Keratinocyte (primary cell): ENCODE results near the gene TCERG1. TPM values are rescaled to one million over a fixed set of nuclear protein-coding genes. Genes with fewer than 3 reads are reported as not detected.

ENCODE experiments used
- DNase-seq: peaks from one replicate; pipeline ENCODE4 v3.0.0-alpha.2; 2011; ENCODE audit warnings: low read depth, missing footprints, low spot score
- FAIRE-seq: peaks from 2 replicates; lab custom pipeline; 2011; peaks lifted over from hg19 to GRCh38; lab: Jason Lieb, UNC
- H2AFZ ChIP-seq: 2 replicates; pipeline ENCODE4 v1.6.0; 2012; ENCODE audit warnings: low read length, control low read depth, inconsistent platforms; ENCODE audit not compliant: control insufficient read depth
- H3K27ac ChIP-seq: 2 replicates; pipeline ENCODE4 v1.5.1; 2011; ENCODE audit warnings: low read length; ENCODE audit not compliant: control insufficient read depth, insufficient read depth
- H3K27me3 ChIP-seq: 3 replicates; pipeline ENCODE4 v1.6.0; 2011; ENCODE audit warnings: low read length; ENCODE audit not compliant: control insufficient read depth, insufficient read depth; ENCODE audit errors: extremely low read depth
- H3K36me3 ChIP-seq, 2 experiments: 2 replicates in 1 of 2; 3 replicates in 1 of 2; pipeline ENCODE4 v1.5.1; 2011; ENCODE audit warnings: low read length in 2 of 2, mild to moderate bottlenecking in 1 of 2; ENCODE audit not compliant: control insufficient read depth in 2 of 2, insufficient read depth in 2 of 2; ENCODE audit errors: extremely low read depth in 1 of 2
- H3K4me1 ChIP-seq: 3 replicates; pipeline ENCODE4 v1.5.1; 2011; ENCODE audit warnings: low read length; ENCODE audit not compliant: control insufficient read depth, insufficient read depth; ENCODE audit errors: extremely low read depth
- H3K4me2 ChIP-seq: 3 replicates; pipeline ENCODE4 v1.6.0; 2011; ENCODE audit warnings: low read depth, low read length; ENCODE audit not compliant: control insufficient read depth, insufficient read depth; ENCODE audit errors: extremely low read depth
- H3K4me3 ChIP-seq, 3 experiments: fragments of 200-600 bp in 1 of 3; sonication (generic) in 1 of 3; 2 replicates in 2 of 3; 3 replicates in 1 of 3; pipeline ENCODE4 v1.5.1; 2011 to 2016; ENCODE audit warnings: low read length in 3 of 3, mild to moderate bottlenecking in 3 of 3, control low read depth in 2 of 3, inconsistent platforms in 1 of 3, low read depth in 1 of 3, mixed read lengths in 1 of 3, mixed run types in 1 of 3, moderate library complexity in 1 of 3; ENCODE audit not compliant: control insufficient read depth in 2 of 3, insufficient read depth in 2 of 3; ENCODE audit errors: extremely low read depth in 1 of 3
- H3K79me2 ChIP-seq: 2 replicates; pipeline ENCODE4 v1.6.0; 2012; ENCODE audit warnings: low read length; ENCODE audit not compliant: control insufficient read depth, insufficient read depth
- H3K9ac ChIP-seq: 3 replicates; pipeline ENCODE4 v1.6.0; 2011; ENCODE audit warnings: low read length; ENCODE audit not compliant: control insufficient read depth, insufficient read depth; ENCODE audit errors: extremely low read depth
- H3K9me1 ChIP-seq: 3 replicates; pipeline ENCODE4 v1.6.0; 2011; ENCODE audit warnings: low read length; ENCODE audit not compliant: control insufficient read depth, insufficient read depth; ENCODE audit errors: extremely low read depth
- H3K9me3 ChIP-seq: 2 replicates; pipeline ENCODE4 v1.5.1; 2012; ENCODE audit warnings: low read depth, low read length; ENCODE audit not compliant: control insufficient read depth
- H4K20me1 ChIP-seq: 3 replicates; pipeline ENCODE4 v1.6.0; 2011; ENCODE audit warnings: low read length; ENCODE audit not compliant: control insufficient read depth, insufficient read depth; ENCODE audit errors: extremely low read depth
- CTCF ChIP-seq, 3 experiments: IDR thresholded peaks in 1 of 3; conservative IDR thresholded peaks in 1 of 3; optimal IDR thresholded peaks in 1 of 3; 2 replicates in 2 of 3; 3 replicates in 1 of 3; pipeline versions ENCODE3 to v1.5.1; 2011; ENCODE audit warnings: low read length in 3 of 3, mild to moderate bottlenecking in 3 of 3, moderate library complexity in 2 of 3, control low read depth in 1 of 3, inconsistent platforms in 1 of 3; ENCODE audit not compliant: insufficient read depth in 2 of 3; ENCODE audit errors: extremely low read depth in 1 of 3
- EZH2 ChIP-seq: IDR thresholded peaks from one replicate; pipeline ENCODE4 v1.6.1; 2012; ENCODE audit warnings: inconsistent platforms, mild to moderate bottlenecking, low read length, moderate library complexity
- dilution Hi-C: fragments of 300-500 bp; cut with MboI; formaldehyde crosslinking; loops from one replicate; pipeline ENCODE4 v1.7.0; 2020; ENCODE audit warnings: low sequenced_read_pairs; ENCODE audit not compliant: extremely low pct_ligation_motif_present
- polyA plus RNA-seq, 5 experiments: library from polyadenylated mRNA; depleted of rRNA in 3 of 5; stranded (reverse) in 3 of 5; stranded (forward) in 1 of 5; unstranded in 1 of 5; fragments of >200 nt; gene quantifications; 1 replicate in 1 of 5; 2 replicates in 3 of 5; 3 replicates in 1 of 5; pipeline versions ENCODE4 v1.2.1 to v1.2.3, GENCODE V29; 2011 to 2012; ENCODE audit warnings: missing spikeins in 2 of 5, low read depth in 1 of 5, low replicate concordance in 1 of 5

Gene TCERG1
- polyA plus RNA-seq, 1 donor (not counting 4 experiments of a cell fraction or from before 2014, with no cell fraction given), result 71.6 TPM

GRCh38 chr5:146520731-146521130, 73.6 kb downstream of the TCERG1 start:
- Histone ChIP-seq H3K79me2 (no peaks in the 10 kb centered on the region), H3K27ac (no peak overlapping the region), H2AFZ (no peak overlapping the region), H3K27me3 (no peaks in the 10 kb centered on the region), H3K4me2 (no peak overlapping the region), H3K9ac (no peak overlapping the region), H3K4me3 (no peak overlapping the region), H3K36me3 (no peaks in the 10 kb centered on the region), H3K4me1 (no peaks in the 10 kb centered on the region), H3K9me3 (no peaks in the 10 kb centered on the region), H3K9me1 (no peaks in the 10 kb centered on the region), H4K20me1 (no peaks in the 10 kb centered on the region)
- FAIRE-seq (no peak), DNase-seq (no peak)
- TF ChIP-seq CTCF (optimal IDR thresholded peaks at IDR 0.05 in 1 of 3, IDR thresholded peaks at IDR 0.05 in 1 of 3, conservative IDR thresholded peaks at IDR 0.05 in 1 of 3; ENCODE audit: extremely low read depth in 1 of 3, insufficient read depth in 2 of 3, low read length in 3 of 3) (no peak), EZH2 (no peak)
- dilution Hi-C loops, result no loop called here

GRCh38 chr5:146521403-146522106, 74.4 kb downstream of the TCERG1 start:
- H3K9me1 ChIP-seq, result no peaks in the 10 kb centered on the region
- H3K9me3 ChIP-seq, result no peaks in the 10 kb centered on the region
- TF ChIP-seq EZH2 (no peak), CTCF (optimal IDR thresholded peaks at IDR 0.05 in 1 of 3, IDR thresholded peaks at IDR 0.05 in 1 of 3, conservative IDR thresholded peaks at IDR 0.05 in 1 of 3; ENCODE audit: extremely low read depth in 1 of 3, insufficient read depth in 2 of 3, low read length in 3 of 3) (no peak)
- DNase-seq (no peak), FAIRE-seq (no peak)
- no peaks in the 10 kb centered on the region for H3K27me3 ChIP-seq
- H2AFZ ChIP-seq, result no peak overlapping the region
- dilution Hi-C loops, result no loop called here
- no peaks in the 10 kb centered on the region for H4K20me1 ChIP-seq
- H3K79me2 ChIP-seq, result no peaks in the 10 kb centered on the region
- H3K27ac ChIP-seq, result no peak overlapping the region
- no peak overlapping the region for H3K4me3 ChIP-seq
- no peak overlapping the region for H3K9ac ChIP-seq
- H3K4me1 ChIP-seq, result no peaks in the 10 kb centered on the region
- no peak overlapping the region for H3K4me2 ChIP-seq
- H3K36me3 ChIP-seq, result no peaks in the 10 kb centered on the region
